ENCODE measurements around the gene GDPD4. TPM values are rescaled to one million over a fixed set of nuclear protein-coding genes. Genes with fewer than 3 reads are reported as not detected.

The GDPD4 gene
- total RNA-seq, 1 experiment from 2014 or later, result not detected

DNA sequence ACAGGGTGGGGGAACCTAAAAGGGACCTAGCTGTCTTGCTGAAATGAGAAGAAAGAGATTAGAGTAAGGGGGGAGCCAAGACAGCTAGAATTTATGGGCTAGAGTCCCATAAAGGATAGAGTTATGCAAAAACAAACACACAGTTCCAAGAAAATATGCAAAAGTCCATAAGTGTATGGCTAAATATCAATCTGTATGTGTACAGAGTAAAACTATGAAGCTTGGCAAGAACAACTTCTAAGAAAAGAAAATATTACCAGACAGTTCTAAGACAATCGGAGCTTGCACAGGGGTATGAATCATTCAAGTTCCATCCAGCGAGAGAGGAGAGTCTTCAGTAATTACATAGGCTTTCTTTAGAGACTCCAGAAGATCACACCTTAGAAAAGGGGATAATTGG is 41.8 kb downstream of the GDPD4 start:
- Histone ChIP-seq H3K9me2 (replicated peaks; ENCODE audit: low read length) (no peaks in the 10 kb centered on the region), H3K36me3 (ENCODE audit: low read depth, low read length) (no peaks in the 10 kb centered on the region), H2AFZ (ENCODE audit: low read length) (no peak overlapping the region), H3K27ac (ENCODE audit: low read length) (no peak overlapping the region), H3K4me3 (ENCODE audit: low read length) (no peak overlapping the region), H4K20me1 (ENCODE audit: low read length) (no peaks in the 10 kb centered on the region), H3F3A (ENCODE audit: low read length, unreplicated experiment) (no peaks in the 10 kb centered on the region), H3K9me3 (ENCODE audit: low read length) (peaks cover 21% of the 10 kb centered on the region), H3K9ac (ENCODE audit: low read length) (no peak overlapping the region), H3K4me2 (ENCODE audit: low read length) (no peak overlapping the region), H3K4me1 (ENCODE audit: insufficient read depth, low read length) (no peaks in the 10 kb centered on the region), H3K27me3 (ENCODE audit: low read length) (no peaks in the 10 kb centered on the region), H3K79me2 (ENCODE audit: low read length) (no peaks in the 10 kb centered on the region)
- intact Hi-C loops (cut with micrococcal nuclease), result no loop called here
- DNase-seq (no peak), ATAC-seq (no peak)
- ChIA-PET POLR2A (ENCODE audit: unreplicated experiment) (no interaction called here), CTCF (no interaction called here)
- TF ChIP-seq EZH2 (IDR thresholded peaks at IDR 0.05; ENCODE audit: low read length, unreplicated experiment) (no peak), EZH2phosphoT487 (IDR thresholded peaks at IDR 0.05; ENCODE audit: borderline replicate concordance, low read length) (no peak)
- TF ChIP-seq, protein P1, sequence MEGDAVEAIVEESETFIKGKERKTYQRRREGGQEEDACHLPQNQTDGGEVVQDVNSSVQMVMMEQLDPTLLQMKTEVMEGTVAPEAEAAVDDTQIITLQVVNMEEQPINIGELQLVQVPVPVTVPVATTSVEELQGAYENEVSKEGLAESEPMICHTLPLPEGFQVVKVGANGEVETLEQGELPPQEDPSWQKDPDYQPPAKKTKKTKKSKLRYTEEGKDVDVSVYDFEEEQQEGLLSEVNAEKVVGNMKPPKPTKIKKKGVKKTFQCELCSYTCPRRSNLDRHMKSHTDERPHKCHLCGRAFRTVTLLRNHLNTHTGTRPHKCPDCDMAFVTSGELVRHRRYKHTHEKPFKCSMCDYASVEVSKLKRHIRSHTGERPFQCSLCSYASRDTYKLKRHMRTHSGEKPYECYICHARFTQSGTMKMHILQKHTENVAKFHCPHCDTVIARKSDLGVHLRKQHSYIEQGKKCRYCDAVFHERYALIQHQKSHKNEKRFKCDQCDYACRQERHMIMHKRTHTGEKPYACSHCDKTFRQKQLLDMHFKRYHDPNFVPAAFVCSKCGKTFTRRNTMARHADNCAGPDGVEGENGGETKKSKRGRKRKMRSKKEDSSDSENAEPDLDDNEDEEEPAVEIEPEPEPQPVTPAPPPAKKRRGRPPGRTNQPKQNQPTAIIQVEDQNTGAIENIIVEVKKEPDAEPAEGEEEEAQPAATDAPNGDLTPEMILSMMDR (conservative IDR thresholded peaks at IDR 0.05; ENCODE audit: low read depth, low read length), result no peak
- no TSS peak for BruUV-seq (replicated peaks)

DNA sequence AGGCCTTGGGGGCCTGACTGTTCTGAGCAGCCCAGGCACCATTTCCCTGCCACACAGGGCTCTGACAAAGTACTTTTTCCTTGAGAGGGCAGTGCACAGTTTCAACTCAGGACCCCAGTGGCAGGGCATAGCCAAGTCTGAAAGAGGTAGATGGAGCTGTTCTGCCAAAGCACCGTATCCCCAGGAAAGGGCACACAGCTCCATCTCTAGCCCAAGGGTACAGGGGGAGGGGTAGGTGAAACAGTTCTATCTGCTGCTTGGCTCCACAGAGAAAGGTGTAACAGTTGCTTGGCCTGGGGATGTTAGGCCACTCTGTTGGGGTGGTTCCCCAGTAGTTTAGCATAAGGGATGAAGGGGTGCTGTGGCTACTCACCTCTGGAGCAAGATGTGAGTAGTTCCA is 47.8 kb downstream of the GDPD4 start:
- no peak overlapping the region for H3K9ac ChIP-seq (ENCODE audit: low read length)
- ChIA-PET POLR2A (ENCODE audit: unreplicated experiment) (no interaction called here), CTCF (no interaction called here)
- no peaks in the 10 kb centered on the region for H4K20me1 ChIP-seq (ENCODE audit: low read length)
- H3K4me1 ChIP-seq (ENCODE audit: insufficient read depth, low read length), result peaks cover 32% of the 10 kb centered on the region
- no peak overlapping the region for H3K4me2 ChIP-seq (ENCODE audit: low read length)
- no peak overlapping the region for H3K27ac ChIP-seq (ENCODE audit: low read length)
- no peaks in the 10 kb centered on the region for H3K9me3 ChIP-seq (ENCODE audit: low read length)
- no peaks in the 10 kb centered on the region for H3K79me2 ChIP-seq (ENCODE audit: low read length)
- H3K4me3 ChIP-seq (ENCODE audit: low read length), result no peak overlapping the region
- no peak for ATAC-seq
- H3K27me3 ChIP-seq (ENCODE audit: low read length), result no peaks in the 10 kb centered on the region
- DNase-seq, result no peak
- H2AFZ ChIP-seq (ENCODE audit: low read length), result no peak overlapping the region
- BruUV-seq (replicated peaks), result no TSS peak
- no peaks in the 10 kb centered on the region for H3K9me2 ChIP-seq (replicated peaks; ENCODE audit: low read length)
- intact Hi-C loops (cut with micrococcal nuclease), result no loop called here
- TF ChIP-seq, protein P1 (conservative IDR thresholded peaks at IDR 0.05; ENCODE audit: low read depth, low read length), result no peak
- TF ChIP-seq EZH2phosphoT487 (IDR thresholded peaks at IDR 0.05; ENCODE audit: borderline replicate concordance, low read length) (no peak), EZH2 (IDR thresholded peaks at IDR 0.05; ENCODE audit: low read length, unreplicated experiment) (no peak)
- H3K36me3 ChIP-seq (ENCODE audit: low read depth, low read length), result no peaks in the 10 kb centered on the region
- H3F3A ChIP-seq (ENCODE audit: low read length, unreplicated experiment), result peaks cover 9% of the 10 kb centered on the region

DNA sequence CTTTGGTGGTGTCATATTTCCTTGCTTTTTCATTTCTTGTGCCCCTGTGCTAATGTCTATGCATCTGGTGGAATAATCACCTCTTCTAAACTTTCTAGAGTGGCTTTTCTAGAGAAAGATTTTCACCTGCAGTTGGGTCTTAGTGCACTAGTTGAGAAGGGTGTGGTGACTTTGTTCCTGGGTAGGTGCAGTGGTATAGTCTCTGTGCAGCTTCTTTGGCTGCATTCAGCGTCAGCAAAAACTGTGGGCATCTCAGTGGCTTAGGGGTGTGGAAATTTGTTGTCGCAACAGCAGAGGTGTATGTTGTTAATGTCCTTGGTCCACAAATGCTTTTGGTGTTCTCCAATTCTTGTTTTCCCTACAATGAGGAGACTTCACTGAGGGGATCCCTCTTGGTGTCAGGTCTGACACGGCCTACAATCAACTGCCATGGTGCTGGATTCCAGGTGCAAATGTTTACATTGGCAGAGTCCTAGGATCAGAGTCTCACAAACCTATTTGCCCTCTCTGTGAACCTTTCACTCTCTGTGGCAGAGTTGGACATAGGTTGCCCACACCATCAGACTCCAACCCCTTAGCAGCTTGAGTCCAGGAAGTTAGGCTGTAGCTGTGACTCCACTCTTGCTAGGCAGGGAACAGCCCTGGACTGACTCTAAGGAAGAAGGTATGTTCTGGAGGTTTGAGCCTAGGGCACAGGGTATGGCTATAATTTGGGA is 48.8 kb downstream of the GDPD4 start:
- H3K36me3 ChIP-seq (ENCODE audit: low read depth, low read length), result no peaks in the 10 kb centered on the region
- H3K4me1 ChIP-seq (ENCODE audit: insufficient read depth, low read length), result peaks cover 32% of the 10 kb centered on the region
- H3F3A ChIP-seq (ENCODE audit: low read length, unreplicated experiment), result peaks cover 9% of the 10 kb centered on the region
- H3K4me2 ChIP-seq (ENCODE audit: low read length), result no peak overlapping the region
- BruUV-seq (replicated peaks), result no TSS peak
- TF ChIP-seq EZH2phosphoT487 (IDR thresholded peaks at IDR 0.05; ENCODE audit: borderline replicate concordance, low read length) (no peak), EZH2 (IDR thresholded peaks at IDR 0.05; ENCODE audit: low read length, unreplicated experiment) (no peak)
- TF ChIP-seq, protein P1 (conservative IDR thresholded peaks at IDR 0.05; ENCODE audit: low read depth, low read length), result no peak
- H3K4me3 ChIP-seq (ENCODE audit: low read length), result no peak overlapping the region
- H3K9ac ChIP-seq (ENCODE audit: low read length), result no peak overlapping the region
- no peak overlapping the region for H2AFZ ChIP-seq (ENCODE audit: low read length)
- H3K27ac ChIP-seq (ENCODE audit: low read length), result no peak overlapping the region
- H3K9me2 ChIP-seq (replicated peaks; ENCODE audit: low read length), result no peaks in the 10 kb centered on the region
- intact Hi-C loops (cut with micrococcal nuclease), result no loop called here
- DNase-seq, result no peak
- POLR2A ChIA-PET (ENCODE audit: unreplicated experiment), result no interaction called here
- CTCF ChIA-PET, result no interaction called here
- H4K20me1 ChIP-seq (ENCODE audit: low read length), result no peaks in the 10 kb centered on the region
- no peak for ATAC-seq
- no peaks in the 10 kb centered on the region for H3K27me3 ChIP-seq (ENCODE audit: low read length)
- H3K9me3 ChIP-seq (ENCODE audit: low read length), result no peaks in the 10 kb centered on the region
- no peaks in the 10 kb centered on the region for H3K79me2 ChIP-seq (ENCODE audit: low read length)

Measured in PC-3 (cell line).